HL-60 (cell line): ENCODE measurements around the gene PTPRT.
"Not testable (repeated sequence)": the region's sequence is repeated elsewhere in the genome, so short reads cannot be mapped to it uniquely, and the experiment has no call there.

Experiments used
- CTCF ChIP-seq: IDR thresholded peaks from one replicate; pipeline ENCODE4 v1.5.1; 2011; ENCODE audit warnings: low read length, control low read depth, inconsistent platforms; ENCODE audit not compliant: insufficient read depth
- GABPA ChIP-seq: IDR thresholded peaks from 2 replicates; pipeline ENCODE4 v1.6.1; 2012; ENCODE audit warnings: low read depth
- SPI1 ChIP-seq: IDR thresholded peaks from 2 replicates; pipeline ENCODE4 v1.6.1; 2012; ENCODE audit warnings: low read depth, mild to moderate bottlenecking, borderline replicate concordance

GRCh38 chr20:42900764-42901163, 288.9 kb downstream of the PTPRT start:
- TF ChIP-seq CTCF, SPI1, GABPA: not testable (repeated sequence)
